ENCODE measurements around the gene BCAP31.

BCAP31 gene

DNA sequence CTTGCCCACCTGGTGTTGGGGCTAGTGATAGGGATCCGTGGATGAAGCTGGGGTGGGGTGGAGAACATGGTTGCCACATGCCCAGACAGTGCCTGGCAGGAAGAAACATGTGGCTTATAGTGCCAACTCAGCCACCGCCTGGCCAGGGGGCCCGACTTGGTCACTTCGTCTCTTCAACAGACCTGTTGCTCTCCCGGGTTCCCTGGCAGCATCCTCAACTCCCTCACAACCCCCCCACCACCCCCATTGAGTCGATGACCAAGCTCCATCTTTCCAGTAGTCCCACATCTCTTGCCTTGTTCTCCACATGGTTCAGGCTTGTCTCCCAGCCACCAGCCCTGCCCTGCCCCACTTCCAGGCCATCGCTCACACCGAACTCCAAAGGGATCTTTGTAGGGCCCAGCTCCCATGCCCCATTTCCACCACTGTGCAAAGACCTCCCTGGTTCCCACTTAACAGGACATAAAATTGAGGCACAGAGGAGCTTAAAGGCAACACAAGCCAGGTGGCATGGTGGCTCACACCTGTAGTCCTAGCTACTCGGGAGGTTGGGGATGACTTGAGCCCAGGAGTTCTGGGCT is 58.4 kb downstream of the BCAP31 start:
- Histone ChIP-seq H3K27ac (no peak overlapping the region), H3K4me3 (no peak overlapping the region)
- TF ChIP-seq, protein P1, sequence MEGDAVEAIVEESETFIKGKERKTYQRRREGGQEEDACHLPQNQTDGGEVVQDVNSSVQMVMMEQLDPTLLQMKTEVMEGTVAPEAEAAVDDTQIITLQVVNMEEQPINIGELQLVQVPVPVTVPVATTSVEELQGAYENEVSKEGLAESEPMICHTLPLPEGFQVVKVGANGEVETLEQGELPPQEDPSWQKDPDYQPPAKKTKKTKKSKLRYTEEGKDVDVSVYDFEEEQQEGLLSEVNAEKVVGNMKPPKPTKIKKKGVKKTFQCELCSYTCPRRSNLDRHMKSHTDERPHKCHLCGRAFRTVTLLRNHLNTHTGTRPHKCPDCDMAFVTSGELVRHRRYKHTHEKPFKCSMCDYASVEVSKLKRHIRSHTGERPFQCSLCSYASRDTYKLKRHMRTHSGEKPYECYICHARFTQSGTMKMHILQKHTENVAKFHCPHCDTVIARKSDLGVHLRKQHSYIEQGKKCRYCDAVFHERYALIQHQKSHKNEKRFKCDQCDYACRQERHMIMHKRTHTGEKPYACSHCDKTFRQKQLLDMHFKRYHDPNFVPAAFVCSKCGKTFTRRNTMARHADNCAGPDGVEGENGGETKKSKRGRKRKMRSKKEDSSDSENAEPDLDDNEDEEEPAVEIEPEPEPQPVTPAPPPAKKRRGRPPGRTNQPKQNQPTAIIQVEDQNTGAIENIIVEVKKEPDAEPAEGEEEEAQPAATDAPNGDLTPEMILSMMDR (IDR thresholded peaks at IDR 0.05): no peak
- DNase-seq (ENCODE audit: low spot score): peak; percentile 33

DNA sequence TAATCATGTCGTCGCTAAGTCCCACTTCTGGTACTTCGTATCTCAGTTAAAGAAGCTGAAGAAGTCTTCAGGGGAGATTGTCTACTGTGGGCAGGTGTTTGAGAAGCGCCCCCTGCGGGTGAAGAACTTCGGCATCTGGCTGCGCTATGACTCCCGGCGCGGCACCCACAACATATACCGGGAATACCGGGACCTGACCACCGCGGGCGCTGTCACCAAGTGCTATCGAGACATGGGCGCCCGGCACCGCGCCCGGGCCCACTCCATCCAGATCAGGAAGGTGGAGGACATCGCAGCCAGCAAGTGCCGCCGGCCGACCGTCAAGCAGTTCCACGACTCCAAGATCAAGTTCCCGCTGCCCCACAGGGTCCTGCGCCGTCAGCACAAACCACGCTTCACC is 61.9 kb downstream of the BCAP31 start:
- TF ChIP-seq, protein P1 (IDR thresholded peaks at IDR 0.05): no peak
- DNase-seq (ENCODE audit: low spot score): peak; percentile 69
- peak overlapping the region; percentile 53 for H3K4me3 ChIP-seq
- H3K27ac ChIP-seq: no peak overlapping the region

DNA sequence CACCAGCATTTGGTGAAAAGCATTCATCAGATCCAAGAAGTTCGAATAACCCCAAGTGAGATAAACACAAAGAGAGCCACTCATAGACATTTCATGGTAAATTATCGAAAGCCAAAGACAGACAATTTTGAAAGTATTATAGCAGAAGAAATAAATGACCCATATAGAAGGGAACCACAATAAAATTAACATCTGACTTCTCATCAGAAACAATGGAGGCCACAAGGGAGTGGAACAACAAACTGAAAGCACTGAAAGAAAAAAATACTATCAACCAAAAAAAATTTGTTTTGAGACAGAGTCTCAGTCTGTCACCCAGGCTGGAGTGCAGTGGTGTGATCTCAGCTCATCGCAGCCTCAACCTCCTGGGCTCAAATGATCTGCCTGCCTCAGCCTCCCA is 64.9 kb downstream of the BCAP31 start:
- Histone ChIP-seq H3K4me3 (no peak overlapping the region), H3K27ac (no peak overlapping the region)
- no peak for DNase-seq (ENCODE audit: low spot score)
- TF ChIP-seq, protein P1 (IDR thresholded peaks at IDR 0.05): no peak

DNA sequence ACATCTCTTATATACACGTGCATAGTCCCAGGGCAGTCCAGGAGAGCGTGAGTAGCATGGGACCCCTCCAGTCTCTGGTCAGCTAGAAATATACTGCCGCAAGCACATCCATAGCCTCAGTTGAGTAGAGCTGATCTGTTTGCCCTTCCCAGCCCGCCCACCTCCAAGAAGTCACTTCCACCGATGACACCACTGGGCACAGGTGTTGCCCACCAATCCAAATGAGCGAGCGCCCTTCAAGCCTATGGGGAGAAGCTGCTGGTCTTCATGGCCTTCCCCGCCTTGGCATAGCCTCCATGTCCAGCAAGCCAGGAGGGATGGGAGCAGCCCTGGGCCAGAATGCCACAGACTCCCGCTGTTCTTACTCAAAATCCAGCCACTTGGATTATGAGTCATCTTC is 67.0 kb downstream of the BCAP31 start:
- peak; percentile 50 for DNase-seq (ENCODE audit: low spot score)
- TF ChIP-seq, protein P1 (IDR thresholded peaks at IDR 0.05): no peak
- Histone ChIP-seq H3K27ac (no peak overlapping the region), H3K4me3 (no peak overlapping the region)

DNA sequence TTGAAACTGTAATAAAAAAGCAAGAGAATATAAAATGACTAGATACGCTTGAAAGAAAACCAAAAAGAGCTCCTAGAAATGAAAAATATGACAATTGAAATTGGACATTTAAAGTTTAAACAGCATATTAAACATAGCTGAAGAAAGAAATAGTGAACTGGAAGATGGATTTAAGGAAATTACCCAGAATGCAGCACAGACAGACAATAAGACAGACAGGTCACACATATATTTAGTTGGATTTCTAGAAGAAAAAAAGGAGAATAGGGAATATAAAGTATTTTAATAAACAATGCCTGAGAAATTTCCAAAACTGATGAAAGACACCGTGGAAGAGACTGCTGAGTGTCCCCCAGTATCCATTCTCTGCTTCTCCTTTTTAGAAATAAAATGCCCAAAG is 70.6 kb downstream of the BCAP31 start:
- H3K27ac ChIP-seq: no peak overlapping the region
- TF ChIP-seq, protein P1 (IDR thresholded peaks at IDR 0.05): no peak
- no peak overlapping the region for H3K4me3 ChIP-seq
- no peak for DNase-seq (ENCODE audit: low spot score)

DNA sequence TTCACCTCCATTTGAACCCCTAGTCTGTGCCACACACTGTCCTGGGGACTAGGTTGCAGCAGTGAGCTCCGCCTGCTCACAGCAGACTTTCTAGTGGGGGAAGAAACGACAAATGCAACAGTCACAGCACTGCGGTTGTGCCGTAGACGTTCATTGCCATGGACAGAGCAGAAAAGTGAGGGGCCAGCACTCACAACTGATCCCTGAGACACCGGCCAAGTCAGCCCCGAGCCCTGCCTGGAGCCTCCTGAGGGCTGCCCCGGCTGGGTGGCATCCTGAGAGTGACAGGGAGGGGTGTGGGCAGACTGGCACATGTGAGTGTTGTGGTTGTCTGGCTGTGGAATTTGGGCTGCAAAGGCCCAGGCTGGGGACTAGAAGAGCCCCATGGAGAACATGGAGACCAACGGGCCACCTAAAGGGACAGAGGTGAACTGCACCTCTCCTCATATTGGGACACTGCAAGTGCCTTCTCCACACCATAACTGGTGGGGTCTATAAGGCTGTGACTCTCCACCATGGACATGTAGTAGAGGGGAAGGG is 72.6 kb downstream of the BCAP31 start:
- no peak for DNase-seq (ENCODE audit: low spot score)
- no peak overlapping the region for H3K27ac ChIP-seq
- TF ChIP-seq, protein P1 (IDR thresholded peaks at IDR 0.05): no peak
- H3K4me3 ChIP-seq: no peak overlapping the region

DNA sequence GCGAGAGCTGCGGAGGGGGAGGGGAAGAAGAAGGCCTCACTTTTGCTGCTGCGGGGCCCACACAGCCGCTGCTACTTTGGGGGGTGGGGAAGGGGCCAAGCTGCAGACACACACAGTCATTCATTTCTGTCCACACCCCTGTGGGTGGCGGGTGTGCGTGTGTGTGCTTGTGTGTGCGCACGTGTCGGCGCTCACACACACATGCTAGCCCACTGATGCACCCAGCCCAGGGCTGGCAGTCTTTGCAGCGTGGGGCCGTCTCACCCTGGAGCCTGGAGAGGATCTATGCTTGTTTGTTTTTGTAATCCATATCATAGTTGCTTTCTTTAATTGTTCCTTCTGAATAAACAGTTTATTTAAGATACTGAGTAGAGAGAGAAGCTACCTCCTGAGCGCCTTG is 73.2 kb downstream of the BCAP31 start:
- DNase-seq (ENCODE audit: low spot score): no peak
- no peak overlapping the region for H3K27ac ChIP-seq
- TF ChIP-seq, protein P1 (IDR thresholded peaks at IDR 0.05): no peak
- no peak overlapping the region for H3K4me3 ChIP-seq
